HG03280 (cell line): ENCODE measurements around the gene DNAI2.

Experiments
- ATAC-seq: cut with Tn5 transposase; IDR thresholded peaks from one replicate; pipeline ENCODE4 v1.9.1; 2021; ENCODE audit warnings: mild to moderate bottlenecking, moderate library complexity; ENCODE audit not compliant: unreplicated experiment

DNAI2 gene, protein sequence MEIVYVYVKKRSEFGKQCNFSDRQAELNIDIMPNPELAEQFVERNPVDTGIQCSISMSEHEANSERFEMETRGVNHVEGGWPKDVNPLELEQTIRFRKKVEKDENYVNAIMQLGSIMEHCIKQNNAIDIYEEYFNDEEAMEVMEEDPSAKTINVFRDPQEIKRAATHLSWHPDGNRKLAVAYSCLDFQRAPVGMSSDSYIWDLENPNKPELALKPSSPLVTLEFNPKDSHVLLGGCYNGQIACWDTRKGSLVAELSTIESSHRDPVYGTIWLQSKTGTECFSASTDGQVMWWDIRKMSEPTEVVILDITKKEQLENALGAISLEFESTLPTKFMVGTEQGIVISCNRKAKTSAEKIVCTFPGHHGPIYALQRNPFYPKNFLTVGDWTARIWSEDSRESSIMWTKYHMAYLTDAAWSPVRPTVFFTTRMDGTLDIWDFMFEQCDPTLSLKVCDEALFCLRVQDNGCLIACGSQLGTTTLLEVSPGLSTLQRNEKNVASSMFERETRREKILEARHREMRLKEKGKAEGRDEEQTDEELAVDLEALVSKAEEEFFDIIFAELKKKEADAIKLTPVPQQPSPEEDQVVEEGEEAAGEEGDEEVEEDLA

DNA sequence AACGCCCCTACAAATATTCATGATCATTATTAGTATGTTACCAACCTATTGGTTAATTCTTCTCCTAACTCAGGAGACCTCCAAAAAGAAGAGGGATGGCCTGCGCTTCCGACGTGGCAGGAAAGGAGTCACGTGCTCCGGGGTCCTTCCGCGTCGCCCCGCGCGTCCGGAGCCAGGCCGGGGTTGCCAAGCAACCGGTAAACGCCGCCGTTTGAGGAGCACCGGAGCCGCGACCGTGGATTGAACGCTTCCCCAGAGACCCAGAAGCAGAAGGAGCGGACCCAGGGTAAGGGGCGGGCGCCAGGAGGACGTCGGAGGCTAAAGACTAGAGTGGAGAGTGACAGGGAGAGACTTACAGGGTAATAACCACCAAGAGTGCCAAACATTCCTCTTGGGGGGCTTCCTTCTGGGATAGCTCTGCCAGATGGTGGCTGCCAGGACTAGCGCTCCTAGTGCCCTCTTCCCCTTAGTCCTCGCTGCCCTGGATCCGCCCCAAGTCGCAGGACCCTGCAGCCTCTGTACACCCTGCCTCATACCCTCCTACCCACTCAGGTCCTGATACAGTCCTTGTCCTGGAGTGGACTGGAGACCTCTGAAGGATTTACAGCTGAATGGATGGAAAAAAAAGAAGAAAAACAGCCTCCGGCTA is at the start of gene DNAI2:
Gene DNAI2 (plus strand): TSS at position 175 of the 649 bp plus-strand sequence. CDS start 7,584 bp downstream, outside the sequence.
- no peak for ATAC-seq

DNA sequence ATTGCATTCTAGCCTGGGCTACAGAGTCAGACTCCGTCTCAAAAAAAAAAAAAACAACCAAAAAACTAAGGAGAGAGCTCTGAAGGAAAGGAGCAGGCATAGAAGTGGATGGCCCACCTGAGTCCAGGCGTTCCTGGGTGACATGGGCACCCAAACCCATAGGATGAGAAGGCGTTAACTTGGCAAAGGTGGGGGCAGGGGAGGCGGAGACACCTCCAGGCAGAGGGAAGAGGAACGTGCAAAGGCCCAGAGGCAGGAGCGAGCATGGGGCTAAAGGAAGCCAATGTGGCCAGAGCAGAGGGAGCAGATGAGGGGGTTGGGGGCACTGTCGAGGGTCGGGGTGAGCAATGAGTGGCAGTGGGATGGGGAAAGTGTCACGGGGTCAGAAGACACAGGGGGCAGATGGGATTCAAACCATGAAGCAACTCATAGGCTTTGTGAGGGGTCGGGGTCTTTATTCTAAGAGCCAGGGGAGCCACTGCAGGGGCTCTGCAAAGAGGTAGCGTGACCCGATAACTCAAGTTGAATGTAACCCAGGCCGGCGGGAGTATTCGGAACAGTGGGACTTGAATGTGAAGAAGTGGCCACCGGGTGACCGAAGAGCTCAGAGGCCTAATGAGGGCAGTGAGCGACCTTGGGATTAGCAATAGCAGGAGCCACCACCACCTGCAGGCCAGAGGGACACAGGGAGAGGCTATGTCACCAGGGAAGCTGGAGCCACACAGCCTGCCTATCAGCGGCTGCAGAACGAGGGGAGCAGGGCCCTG is 48.9 kb upstream of the DNAI2 start:
- ATAC-seq, result no peak

DNA sequence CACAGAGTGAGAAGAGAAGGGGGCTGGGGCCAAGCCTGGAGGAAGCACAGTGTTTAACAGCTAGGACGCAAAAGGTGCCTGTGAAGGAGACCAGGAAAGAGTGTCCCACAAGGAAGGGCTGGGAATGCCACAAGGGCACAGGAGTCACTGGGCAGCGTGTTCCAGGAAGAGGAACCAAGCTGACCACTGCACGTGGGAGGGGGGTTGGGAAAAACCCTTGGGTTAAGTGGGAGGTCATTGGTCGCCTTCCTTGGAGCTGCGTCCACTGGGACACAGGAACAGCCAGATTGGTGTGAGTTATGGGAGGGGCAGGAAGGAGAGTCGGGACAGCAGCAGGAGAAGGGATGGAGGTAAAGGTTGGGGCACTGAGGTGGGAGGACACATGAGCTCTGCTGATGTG is 47.8 kb upstream of the DNAI2 start:
- no peak for ATAC-seq

DNA sequence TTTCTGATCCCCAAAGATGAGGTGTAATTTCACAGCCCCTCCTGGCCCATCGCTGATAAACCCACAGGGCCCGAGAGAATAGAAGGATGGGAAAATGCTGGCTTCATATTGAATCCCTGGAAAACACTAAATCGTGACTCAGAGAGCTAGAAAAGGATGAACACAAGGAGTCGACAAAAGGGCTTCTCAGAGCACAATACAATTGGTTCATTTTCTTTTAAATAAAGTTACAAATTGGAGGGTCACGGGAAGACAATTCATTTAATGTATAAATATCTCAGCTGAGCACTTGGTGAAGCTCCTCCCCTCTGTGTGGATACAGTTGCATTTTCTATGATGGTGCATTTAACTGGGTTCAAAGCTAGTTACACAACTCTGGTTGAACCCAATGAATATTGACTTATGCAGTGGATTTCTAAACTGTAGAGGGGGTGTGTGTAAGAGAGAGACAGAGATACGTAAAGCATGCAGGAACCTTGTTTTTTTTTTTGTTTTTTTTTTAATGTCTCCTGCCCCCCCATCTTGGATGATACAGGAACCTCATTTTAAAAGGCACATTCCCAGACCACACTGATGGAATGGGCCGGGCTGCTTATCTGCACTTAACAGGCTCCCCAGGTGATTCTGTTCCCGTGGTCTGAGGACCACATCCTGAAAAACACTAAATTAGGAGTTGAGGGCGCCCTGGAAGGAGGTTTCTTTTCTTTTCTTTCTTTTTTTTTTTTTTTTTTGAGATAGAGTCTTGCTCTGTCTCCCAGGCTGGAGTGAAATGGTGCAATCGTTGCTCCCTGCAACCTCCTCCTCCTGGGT is 46.6 kb upstream of the DNAI2 start:
- ATAC-seq, result no peak

DNA sequence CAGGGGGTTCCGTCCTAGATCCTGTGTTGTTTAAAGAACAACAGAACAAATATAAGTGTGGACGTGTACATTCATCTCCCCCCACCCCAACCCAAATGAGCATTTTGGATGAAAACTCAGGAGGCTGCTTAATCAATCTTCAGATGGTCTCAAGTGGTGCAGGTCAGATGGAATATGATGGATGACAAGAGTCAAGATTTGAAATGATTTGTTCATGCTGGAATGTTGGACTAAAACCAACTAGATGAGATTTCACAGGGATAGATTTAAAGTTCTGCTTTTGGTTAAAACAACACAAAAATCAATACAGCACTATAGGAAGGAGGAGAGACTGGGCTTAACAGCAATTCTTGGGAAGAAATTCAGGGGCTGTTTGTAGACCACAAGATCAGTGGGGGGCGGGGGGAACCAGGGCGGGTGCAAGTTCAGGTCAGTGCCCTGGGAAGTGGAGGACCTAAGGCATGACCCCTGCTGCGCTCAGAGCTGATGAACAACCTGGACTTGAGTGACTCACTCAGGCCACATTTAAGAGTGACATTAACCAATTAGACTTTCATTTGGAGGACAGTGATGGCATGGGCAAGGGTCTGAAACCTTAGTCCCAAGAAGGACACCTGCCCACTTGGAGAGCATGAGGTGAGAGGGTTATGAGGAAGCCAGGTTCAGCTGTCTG is 45.6 kb upstream of the DNAI2 start:
- no peak for ATAC-seq

DNA sequence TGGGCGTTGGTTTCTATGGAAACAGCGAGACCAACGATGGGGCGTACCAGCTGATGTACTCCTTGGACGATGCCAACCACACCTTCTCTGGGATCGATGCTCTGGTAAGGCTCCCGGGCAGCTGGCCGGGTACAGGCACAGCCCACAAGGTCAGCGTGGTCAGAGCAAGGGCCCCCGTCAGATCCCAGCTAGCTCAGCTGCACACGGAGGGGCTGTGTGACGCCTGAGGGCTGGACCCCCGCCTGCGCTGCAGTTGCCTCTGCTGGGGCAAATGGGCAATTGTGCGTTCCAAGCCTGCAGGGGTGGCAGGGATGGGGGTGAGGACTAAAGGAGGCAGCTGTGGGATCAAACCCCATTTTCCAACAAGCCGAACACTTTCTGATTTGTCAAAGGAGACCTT is 43.1 kb upstream of the DNAI2 start:
- no peak for ATAC-seq

DNA sequence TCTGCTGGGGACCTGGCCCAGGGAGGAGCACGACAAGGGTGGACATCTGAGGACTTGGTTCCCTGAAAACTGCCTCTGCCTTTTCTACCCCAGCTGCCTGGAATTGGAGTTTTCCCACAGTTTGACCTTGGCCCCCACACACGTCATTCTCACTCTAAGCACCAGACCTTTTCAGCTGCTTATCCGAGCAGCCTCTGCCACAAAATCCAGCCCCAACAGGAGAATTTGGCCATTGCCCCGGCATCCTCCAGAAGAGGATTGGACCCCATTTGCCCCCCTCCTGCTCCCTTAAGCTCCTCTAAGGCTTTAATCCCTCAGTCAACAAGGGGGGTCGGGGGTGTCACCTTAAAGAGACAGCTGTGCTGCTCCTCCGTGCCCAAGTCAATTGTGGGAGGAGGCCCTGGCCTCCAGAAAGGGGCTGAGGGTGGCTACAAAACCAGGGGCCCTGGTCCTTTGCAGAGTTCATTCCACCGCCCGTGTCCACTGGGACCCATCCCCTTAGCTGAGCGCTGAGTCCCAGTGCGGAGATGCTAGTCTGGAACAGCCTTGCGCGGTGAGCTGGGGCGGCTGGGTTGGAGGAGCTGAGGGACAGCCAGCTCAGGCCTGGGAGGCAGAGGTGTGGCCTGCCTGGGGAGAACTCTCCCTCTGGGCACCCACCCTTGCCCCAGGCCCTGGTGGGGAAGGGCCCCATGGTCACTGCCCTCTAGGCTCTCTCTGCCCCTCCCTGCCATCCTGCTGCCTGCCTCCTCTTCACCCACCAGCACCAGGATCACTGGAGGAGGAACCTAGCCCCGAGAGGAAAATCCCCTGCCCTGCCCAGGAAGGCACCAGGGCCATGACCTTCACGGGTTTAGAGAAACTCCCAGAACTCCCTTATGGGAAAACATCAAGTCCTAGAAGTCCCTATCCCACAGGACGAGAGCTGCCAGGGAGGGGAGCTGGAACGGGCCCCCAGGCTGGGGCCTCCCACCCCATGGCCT is 41.8 kb upstream of the DNAI2 start:
- no peak for ATAC-seq

DNA sequence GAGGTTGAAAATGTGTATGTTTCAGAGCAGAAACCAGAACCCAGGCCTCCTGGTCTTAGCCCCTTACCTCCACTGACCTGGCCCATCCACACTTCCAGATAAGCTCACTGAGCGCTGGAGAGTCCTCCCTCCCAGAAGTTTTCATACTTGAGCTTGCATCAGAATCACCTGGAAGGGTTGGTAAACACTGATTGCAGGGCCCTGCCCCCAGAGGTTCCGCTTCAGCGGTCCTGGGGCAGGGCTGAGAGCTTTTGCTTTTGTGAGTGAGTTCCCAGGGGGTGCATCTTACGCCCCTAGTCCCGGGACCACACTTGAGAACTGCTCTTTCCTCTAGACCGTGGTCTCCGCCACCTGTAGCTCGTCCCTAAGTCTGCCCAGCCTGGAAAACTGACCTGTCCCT is 40.1 kb upstream of the DNAI2 start:
- ATAC-seq, result no peak

DNA sequence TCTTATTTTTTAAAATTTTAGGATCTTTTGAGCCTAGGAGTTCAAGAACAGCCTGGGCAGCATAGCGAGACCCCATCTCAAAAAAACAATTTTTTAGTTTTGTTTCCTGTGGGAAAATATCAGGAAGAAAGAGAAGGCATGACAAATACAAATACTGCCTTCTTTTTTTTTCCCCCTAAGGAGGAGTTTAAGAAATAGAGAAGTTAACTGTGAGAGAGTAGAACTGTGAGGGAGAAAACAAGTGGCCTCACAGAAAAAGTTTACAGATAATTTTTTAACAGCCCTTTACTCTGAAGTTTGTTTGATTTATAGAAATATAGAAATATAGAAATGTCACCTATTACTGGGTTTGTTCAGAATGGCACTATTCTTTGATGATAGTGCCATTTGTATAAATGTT is 39.5 kb upstream of the DNAI2 start:
- no peak for ATAC-seq

DNA sequence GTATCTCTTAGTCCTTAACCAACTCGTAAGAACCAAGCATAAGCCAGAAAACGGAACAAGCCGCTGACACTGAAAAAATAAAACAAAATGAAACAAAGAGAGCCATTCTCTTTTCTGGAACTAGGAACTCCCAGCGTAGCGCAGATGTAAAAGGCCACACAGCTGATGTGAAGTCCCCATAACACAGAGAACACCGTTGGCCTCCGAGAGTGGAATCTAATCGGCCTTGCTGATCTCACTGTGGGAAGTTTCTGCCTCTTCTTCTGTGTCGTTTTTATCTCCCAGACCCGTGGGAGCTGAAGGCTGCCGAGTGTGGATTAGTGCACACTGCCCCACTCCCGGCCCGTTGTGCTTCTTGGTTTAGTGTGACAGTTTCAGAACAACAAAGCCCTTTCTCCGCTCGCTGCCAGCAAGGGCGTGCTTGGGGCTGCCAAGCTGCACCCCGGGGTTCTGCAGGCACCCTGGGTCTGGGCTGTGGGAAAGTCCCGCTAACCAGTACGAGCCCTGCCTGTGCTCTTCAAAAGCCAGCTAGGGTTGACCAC is 38.9 kb upstream of the DNAI2 start:
- no peak for ATAC-seq

DNA sequence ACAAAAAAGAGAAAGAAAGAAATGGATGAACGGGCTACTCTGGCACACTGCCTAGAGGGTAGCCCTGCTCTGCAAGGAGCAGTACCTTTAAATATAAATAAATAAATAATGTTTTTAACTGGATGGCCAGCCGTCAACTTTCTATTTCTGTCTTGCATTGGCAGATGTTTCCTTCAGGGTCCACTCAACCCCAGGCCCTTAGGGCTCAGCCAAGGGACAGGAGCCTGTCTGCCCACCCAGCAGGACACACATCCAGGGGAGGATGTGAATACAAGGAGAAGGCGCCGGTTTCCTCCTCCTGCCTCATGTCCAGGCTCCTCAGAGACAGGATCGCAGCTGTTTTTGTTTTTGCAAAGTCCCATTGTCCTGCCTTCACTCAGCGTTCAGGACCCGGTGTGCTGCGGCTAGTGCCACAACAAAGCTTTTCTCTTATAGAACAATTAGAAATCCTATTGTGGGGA is 38.1 kb upstream of the DNAI2 start:
- ATAC-seq, result no peak

DNA sequence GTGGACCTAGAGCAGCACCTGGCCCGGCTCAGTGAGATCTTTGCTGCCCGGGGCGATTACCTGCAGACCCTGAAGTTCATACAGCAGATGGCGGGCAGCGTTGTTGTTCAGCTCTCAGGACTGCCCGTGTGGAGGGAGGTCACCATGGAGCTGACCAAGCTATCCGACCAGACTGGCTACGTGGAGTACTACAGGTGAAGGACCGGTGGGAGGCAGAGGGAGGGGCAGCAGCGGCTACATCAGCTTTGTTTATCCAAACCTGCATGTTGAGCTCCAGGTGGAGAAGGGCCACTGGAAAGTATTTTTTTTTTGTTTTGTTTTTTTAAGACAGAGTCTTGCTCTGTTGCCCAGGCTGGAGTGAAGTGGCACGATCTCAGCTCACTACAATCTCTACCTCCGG is 36.7 kb upstream of the DNAI2 start:
- ATAC-seq, result no peak

DNA sequence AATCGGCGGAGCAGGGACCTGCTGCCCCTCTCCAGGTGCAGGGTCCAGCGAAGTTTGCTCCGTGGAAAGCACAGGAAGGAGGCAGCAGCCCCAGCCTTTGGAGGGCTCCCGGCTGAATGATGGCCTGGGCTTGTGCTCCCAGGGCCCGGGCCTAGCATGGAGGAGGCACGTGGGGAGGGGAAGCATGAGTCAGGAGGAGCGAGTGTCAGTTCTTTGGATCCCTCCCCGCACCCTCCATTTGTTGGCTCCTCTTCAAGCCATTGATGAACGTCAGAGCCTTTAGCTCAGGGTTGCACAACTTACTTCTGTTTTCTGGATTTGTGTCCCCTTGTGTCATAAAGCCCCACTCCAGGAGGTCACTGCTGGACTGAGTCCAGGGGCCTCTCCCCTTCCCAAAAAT is 34.9 kb upstream of the DNAI2 start:
- ATAC-seq, result no peak

DNA sequence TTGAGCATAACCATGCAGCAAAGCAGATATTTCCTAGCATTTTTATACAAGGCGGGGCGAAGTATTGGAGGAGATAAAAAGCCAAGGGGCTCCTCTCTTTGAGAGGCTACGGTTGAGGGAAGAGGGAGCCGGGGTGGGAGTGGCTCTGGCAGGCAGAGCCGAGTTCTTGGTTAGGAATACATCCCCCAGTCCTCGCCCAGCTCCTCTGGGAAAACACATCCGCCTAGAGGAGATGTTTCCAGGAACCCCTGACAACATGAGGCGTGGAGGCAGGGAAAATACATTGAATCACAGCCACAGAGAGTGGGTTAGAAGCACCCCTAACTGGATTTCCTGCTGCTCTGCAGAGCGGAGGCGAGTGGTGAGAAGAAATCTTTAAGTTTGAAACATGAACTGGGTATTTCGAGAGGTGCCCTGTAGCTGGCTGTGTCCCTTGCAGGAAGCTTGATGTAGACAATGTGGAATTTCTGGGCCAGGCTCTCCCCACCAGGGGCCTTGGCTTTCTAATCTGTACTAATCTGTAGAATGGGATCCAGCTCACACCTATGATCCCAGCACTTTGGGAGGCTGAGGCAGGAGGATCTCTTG is 33.3 kb upstream of the DNAI2 start:
- ATAC-seq, result no peak

DNA sequence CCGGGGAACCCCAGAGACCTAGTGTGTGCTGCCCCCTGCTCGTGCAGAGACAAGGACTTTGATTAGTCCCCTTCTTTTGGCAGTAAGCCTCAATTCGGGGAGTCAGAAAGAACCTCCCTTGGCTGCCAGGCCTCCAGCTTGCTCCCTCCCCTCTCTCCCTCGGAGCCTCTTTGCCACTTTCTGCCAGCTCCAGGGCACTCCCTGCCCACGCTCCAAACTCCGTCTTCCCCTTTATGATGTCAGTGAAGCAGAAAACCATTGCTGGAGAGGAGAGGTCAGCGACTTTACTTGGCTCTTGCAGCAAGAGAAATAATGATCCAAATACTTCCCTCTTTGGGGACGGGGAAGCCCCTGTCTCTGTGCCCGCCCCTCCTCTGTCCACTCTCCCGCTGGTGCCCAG is 32.6 kb upstream of the DNAI2 start:
- ATAC-seq, result no peak

DNA sequence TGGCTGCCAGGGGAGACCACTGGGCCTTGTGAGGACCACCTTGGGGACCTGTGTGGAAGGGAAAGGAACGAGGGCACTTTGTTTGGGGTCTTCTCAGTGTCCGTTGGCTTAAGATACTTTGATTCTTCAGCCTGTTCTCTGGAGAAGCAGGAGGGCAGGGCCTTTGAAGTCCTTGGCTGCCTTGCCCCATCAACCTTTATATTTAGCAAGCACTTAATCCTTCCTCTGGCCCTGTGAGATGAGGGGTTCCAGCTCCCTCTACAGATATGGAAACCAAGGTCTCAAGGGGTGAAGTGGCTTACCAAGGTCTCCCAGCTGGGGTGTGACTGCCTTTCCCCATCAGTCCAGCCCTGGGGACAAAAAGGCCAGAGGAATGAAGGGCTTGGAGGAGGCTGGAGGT is 32.2 kb upstream of the DNAI2 start:
- ATAC-seq, result no peak

DNA sequence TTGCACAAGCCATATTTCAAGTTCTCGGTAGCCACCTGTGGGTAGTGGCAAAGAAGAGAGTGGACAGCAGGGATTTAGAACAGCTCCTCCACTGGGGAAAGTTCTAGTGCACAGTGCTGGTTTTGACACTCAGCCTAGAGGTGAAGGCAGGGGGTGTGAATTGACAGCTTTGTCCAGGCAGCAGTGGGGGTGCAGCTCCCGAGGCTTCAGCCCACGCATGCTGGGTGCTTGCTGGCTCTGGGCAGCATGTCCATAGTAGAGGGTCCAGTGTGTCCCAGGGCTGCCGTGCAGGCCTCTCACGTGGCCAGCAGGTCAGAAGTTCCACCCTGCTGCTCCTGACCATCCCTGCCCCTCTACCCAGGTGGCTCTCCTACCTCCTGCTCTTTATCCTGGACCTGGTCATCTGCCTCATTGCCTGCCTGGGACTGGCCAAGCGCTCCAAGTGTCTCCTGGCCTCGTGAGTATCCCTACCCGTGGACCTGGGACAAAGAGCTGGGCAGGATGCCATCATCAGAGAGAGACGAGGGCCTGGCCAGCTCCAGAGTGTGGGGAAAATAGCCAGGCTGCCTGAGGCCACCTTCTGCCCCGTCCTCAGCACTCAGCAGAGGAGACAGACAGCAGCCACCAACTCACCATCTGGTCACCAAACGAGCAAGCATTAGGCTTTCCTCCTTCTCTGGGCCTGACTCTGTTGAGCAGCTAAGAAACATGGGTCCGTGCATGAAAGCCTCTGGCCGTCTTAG is 30.9 kb upstream of the DNAI2 start:
- ATAC-seq, result no peak
